NCI-H2196 treated with DMSO at 0.1 percent for 48 hours (cell line): Measurements from ENCODE around the gene IQSEC3.
"Not testable (repeated sequence)": the region's sequence is repeated elsewhere in the genome, so short reads cannot be mapped to it uniquely, and the experiment has no call there.

Experiments
- DNase-seq: peaks from one replicate; lab custom pipeline; 2025; ENCODE audit not compliant: unreplicated experiment; lab: John Stamatoyannopoulos, UW

Gene IQSEC3

GRCh38 chr12:109872-110271, 43.3 kb downstream of the IQSEC3 start:
- DNase-seq = no peak

DNA sequence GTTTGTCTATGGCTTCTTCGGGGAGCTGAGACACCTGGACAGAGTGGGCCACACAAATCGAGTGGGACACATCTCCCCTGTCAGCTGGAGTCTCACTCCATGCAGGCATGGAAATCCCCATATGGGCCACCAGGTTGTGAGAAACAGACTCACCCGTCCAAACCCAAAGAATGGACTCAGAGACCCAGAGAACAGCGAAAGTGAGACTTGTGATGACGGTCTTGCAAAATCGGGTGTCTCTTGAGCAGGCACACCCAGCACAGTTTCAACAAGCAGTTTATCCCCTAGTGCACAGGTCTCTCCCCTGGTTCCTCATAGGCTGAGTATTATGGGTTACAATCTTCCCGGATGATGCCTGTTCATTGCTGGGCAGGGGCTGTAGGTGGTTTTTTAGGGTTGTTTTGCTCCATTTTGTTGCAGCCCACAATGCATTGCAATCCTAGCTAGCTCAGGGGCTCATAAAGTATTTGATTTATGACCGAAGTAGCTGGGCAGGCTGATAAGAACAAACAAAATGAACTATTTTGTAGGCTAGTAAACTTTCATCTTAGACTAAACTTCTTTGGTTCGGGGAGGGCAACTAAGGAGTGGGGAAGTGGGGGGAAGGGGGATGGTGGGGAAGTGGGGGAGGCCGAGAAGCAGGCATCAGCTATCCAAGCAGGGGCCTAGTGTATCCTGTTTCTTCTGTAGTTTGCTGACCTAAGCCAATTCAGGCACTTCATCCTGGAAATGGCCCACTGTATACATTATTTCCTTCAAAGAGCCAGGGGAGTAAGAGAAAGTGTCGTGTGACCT, 45.3 kb downstream of the IQSEC3 start:
- no peak for DNase-seq

- no peak for DNase-seq
Measured at GRCh38 chr12:113347-113746, 46.8 kb downstream of the IQSEC3 start.

- no peak for DNase-seq
Measured at GRCh38 chr12:114626-115211, 48.2 kb downstream of the IQSEC3 start.

DNA sequence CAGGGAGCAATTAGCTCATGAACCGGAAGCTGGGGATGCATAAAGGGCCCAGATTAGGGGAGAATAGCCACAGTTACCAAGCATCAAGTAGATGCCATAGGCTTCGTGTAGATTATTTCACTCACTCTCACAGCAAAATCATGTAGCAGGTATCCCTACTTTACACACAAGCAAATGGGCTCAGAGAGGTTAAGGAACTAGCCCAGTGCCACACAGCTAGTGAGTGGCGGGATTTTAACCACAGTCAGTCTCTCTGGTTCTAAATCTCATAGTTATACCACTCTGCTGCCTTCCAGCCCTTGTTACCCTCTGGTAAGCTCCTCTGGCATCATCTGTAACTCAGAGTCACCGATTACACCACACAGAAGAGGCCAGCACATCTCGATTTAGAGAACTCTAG, 49.0 kb downstream of the IQSEC3 start:
- no peak for DNase-seq

- DNase-seq = no peak
Measured at GRCh38 chr12:115960-116915, 49.7 kb downstream of the IQSEC3 start.

DNA sequence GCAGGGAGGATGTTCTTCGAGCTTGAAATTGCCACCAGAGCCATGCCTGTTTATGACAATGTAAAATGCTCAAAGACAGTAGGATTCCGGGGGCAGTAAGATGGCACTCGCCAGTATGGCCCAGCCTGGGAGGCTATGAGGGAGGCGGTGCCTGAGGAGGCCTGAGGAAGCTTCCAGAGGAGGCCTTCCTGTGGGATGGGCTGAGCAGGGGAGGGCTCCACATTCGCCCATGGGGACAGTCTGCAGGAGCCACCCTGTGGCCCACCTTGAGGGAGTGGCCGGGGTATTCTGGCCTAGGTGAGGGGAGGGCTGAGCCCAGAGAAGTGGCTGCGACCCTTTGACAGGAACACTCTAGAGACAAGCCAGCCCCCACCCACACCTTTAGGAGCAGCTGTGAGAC, 50.7 kb downstream of the IQSEC3 start:
- DNase-seq = no peak

- DNase-seq = no peak
Measured at GRCh38 chr12:117816-118345, 51.3 kb downstream of the IQSEC3 start.

- DNase-seq = no peak
Measured at GRCh38 chr12:118591-118990, 52.0 kb downstream of the IQSEC3 start.

DNA sequence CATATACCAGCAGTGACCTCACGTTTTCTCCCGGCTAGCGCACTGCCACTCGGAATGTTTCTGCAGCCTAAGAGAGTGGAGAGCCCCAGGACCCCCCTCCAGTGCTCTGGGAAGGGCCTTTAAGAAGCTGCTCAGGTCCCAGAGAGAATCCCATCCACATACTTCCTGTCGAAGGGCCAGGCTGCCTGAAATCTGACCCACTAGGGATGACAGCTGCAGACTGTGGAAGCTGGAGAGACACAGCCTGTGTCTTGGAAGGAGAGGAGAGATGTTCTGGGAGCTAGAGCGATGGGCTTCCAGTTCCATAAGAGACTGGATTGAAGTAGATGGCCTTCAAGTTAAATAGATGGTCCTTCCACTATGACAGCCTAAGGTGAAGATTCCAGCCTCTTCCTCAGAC, 54.4 kb downstream of the IQSEC3 start:
- no peak for DNase-seq

- DNase-seq = no peak
Measured at GRCh38 chr12:121647-122046, 55.1 kb downstream of the IQSEC3 start.

GRCh38 chr12:125075-125474, 58.5 kb downstream of the IQSEC3 start:
- no peak for DNase-seq

DNA sequence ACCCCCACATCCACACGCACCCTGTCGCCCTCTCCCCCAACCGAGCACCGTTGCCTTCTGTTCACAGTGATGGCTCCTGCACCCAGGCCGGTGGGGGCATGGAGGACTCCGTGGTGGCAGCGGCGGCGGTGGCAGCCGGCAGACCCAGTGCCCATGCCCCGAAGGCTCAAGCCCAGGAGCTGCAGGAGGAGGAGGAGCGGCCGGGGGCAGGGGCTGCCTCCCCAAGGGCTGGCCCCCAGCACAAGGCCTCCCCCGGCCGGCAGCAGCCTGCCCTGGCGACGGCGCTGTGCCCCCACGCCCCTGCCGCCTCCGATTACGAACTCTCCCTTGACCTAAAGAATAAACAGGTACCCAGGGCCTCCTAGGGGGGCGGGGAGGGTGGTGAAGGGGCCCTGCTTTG, 59.0 kb downstream of the IQSEC3 start:
- DNase-seq = no peak

DNA sequence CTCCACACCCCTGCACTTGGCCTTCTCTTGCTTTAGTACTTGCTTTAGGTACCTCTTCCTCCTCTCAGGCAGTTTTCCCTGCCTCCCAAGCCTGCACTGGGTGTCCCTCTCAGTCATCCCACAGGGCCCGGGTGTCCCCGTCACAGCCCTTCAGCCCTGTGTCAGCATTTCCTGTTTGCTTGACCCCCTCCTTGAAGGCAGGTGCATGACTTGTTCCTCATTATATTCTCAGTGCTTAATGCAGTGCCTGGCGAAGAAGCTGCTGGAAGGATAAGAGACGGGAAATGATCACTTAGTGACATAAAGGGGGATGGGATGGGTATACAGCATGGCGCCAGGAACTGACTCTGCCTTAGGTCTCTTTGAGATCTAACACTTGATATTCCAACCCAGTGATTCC, 61.5 kb downstream of the IQSEC3 start:
- DNase-seq = no peak

- no peak for DNase-seq
Measured at GRCh38 chr12:129001-129400, 62.4 kb downstream of the IQSEC3 start.

GRCh38 chr12:130519-130918, 64.0 kb downstream of the IQSEC3 start:
- no peak for DNase-seq

GRCh38 chr12:131008-131407, 64.4 kb downstream of the IQSEC3 start:
- DNase-seq = no peak

GRCh38 chr12:131732-132495, 65.3 kb downstream of the IQSEC3 start:
- no peak for DNase-seq

DNA sequence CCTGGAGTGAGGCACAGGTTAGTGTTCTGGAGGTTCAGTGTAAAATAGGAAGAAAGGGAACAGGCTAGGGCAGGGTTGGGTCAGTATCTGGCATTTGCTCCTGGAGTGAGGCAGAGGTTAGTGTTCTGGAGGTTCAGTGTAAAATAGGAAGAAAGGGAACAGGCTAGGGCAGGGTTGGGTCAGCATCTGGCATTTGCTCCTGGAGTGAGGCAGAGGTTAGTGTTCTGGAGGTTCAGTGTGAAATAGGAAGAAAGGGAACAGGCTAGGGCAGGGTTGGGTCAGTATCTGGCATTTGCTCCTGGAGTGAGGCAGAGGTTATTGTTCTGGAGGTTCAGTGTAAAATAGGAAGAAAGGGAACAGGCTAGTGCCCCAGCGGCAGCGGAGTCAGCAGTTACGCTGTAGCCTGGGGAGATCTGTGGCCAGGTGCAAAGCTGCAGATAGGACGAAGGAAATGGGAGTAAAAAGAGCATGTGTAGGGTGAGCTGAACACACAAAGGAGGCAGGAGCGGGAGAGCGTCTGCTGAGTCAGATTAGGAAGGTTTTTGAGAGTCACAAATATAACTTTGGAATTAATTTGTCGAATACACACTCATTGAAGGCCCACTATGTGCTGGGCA, 67.2 kb downstream of the IQSEC3 start:
- not testable (repeated sequence) for DNase-seq

GRCh38 chr12:135138-135537, 68.6 kb downstream of the IQSEC3 start:
- no peak for DNase-seq
